Measurements from ENCODE around the gene DISP3.

Gene DISP3

DNA sequence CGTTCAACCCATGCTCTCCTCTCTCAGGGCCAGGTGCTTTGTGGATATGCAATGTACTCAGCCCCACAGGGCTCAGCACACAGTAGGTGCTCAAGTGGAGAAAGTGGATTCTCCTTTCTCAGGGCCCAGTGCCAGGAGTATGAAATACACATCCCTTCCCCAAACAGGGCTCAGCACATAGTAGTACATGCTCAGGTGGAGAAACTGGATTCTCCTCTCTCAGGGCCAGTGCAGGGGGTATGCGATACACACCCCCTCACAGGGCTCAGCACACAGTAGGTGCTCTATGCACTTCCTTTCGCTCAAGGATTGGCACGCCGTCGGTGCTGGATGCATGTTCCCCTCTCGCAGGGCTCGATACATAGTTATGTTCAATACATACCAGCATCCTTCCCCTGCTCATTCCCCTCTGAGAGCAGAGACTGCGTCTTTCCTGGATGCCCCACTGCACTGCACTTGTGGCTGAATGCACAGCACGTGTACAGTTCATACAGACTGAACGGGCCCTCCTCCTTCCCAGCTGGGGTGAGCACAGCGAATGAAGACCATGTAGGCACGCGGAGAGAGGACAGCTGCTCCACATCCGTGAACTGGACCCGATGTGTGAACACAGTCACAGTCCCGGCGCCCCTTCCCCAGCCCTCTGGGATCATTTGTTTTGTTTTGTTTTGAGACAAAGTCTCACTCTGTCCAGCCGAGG lies 16.6 kb upstream of the DISP3 start:
- no peak for DNase-seq

DNA sequence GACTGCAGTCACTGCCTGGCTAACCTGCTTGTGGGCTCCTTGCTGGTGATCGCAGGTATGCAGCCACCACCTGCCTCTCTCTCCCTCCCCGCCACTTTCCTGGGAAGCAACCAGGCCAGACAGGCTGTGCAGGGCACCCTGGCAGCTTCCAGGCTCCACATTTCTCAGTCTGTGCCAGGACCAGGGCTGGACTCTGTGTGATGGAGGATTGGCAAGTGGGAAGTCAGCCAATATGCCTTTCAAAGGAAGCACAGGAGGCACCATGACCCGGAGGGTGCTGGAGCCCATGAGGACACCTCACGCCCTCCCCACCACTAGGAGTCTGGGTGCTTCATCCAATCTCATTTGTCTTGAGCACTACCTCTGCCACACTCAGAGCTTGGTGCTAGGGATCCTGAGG lies 15.8 kb upstream of the DISP3 start:
- DNase-seq, result no peak

DNA sequence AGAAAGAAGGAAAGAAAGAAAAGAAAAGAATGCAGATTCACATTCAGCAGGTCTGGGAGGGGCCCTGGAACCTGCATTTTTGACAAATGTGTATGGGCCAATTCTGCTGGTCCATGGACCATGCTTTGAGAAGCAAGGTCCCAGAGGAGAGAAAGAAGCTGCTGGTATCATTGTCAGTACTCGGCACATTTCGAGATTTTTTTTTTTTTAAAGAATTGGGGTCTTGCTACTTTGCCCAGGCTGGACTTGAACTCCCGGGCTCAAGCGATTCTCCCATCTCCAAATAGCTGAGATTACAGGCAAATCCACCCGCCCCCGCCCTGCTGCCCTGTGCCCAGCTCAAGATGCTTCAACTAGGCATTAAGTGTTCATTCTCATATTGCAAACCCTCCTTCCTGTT lies 13.6 kb upstream of the DISP3 start:
- no peak for DNase-seq

DNA sequence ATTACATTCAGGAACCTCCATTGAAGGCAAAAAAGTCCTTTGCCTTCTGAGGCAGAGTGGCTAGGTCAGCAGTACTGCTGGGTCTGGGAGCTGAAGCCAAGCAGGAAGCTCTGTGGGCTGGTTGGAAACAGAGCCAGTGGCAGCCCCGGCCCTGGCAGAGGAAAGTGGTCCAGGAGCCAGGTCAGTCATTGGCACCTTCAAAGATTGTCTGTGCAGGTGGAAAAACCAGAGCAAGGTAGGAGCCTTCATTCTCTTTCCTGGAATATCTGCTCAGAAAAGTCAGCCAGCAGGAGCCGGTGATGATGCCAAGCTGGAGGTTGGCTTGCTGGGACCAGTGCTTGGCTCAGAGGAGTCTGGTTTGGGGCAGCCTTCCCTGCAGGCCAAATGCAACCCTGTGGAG lies 12.5 kb upstream of the DISP3 start:
- DNase-seq, result no peak

- DNase-seq, result no peak
Measured at GRCh38 chr1:11468878-11469277, 10.1 kb upstream of the DISP3 start.

GRCh38 chr1:11470912-11471311 lies 8.0 kb upstream of the DISP3 start:
- no peak for DNase-seq

DNA sequence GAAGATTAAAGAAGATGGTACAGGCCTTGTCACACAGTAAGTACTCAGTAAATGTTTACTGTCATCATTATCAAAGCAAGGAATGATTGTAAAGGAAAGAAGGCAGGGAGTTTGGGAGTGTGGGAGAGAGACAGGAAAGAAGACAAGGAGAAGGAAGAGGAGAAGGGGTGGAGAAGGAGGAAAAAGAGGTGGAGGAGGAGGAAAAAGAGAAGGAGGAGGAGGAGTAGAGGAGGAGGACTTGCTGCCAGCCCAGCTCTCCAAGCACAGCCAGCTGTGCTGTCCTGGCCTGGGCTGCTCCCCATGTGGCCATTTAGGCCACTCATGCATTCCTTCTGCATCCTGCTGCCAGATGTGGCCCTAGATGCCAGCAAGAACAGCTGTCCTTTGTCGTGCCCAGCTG lies 7.5 kb upstream of the DISP3 start:
- DNase-seq, result no peak

GRCh38 chr1:11472284-11472683 lies 6.7 kb upstream of the DISP3 start:
- no peak for DNase-seq

GRCh38 chr1:11472741-11473140 lies 6.2 kb upstream of the DISP3 start:
- no peak for DNase-seq

DNA sequence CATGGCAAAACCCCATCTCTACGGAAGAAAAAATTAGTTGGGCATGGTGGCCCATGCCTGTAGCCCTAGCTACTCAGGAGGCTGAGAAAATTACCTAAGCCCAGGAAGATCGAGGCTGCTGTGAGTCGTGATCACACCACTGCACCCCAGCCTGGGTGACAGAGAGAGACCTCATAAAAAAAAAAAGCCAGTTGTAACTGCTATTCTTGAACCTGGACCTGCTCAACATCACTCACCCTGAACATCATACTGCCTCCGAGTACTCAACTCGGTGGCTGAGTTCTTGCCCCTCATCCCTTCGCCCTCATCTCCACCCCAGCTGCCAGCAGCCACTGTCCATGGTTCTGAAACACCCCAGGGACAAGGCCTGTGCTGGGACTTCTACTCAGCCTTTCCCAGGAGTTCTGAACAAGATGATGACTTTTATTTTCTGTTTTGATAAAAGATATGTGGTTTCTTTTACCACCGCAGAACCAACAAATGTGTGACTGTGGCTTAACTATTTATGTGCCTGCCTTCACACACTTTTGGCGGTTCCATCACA lies 5.4 kb upstream of the DISP3 start:
- peak; percentile 9 for DNase-seq

- no peak for DNase-seq
Measured at GRCh38 chr1:11474826-11475225, 4.1 kb upstream of the DISP3 start.

GRCh38 chr1:11475748-11476147 lies 3.2 kb upstream of the DISP3 start:
- no peak for DNase-seq

GRCh38 chr1:11479375-11479979 lies 522 bp downstream of the DISP3 start:
- no peak for DNase-seq

- DNase-seq, result no peak
Measured at GRCh38 chr1:11481019-11481418, 2.1 kb downstream of the DISP3 start.

- no peak for DNase-seq
Measured at GRCh38 chr1:11482198-11482597, 3.2 kb downstream of the DISP3 start.

DNA sequence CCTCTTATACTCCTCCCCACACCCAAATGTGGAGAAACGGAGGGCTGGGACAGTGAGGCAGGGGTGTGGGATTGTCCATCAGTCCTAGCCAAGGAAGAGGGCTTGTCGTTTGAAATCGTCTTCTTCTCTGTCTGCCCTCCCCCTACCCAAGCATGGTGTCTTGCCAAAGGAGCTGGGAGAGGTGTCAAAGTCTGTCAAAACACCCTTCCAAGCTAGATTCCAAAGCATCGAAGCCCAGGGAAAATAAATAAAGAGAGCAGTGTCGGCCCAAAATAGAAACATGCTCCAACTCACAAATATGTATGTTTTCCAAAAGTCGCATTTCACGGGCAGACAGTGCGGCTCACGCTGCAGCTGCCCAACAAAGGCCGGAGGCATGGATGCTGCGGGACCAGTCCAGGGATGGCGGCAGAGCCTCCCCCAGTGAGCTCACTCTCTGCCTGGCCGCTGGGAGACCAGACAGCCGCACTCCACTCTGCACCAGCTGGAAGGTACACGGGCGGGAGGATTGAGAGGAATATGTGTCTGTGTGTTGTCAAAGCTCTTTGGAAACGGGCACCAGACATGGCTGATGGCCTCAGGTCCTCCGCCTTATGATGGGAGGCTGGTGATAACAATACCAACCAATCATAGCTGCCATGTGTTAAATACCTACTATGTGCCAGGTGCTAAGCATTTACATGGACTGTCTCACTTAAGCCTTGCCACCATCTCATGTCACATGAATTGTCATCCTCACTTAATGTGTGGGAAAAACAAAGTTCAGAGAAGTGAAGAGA lies 3.9 kb downstream of the DISP3 start:
- no peak for DNase-seq

GRCh38 chr1:11483581-11484320 lies 4.8 kb downstream of the DISP3 start:
- DNase-seq, result no peak

DNA sequence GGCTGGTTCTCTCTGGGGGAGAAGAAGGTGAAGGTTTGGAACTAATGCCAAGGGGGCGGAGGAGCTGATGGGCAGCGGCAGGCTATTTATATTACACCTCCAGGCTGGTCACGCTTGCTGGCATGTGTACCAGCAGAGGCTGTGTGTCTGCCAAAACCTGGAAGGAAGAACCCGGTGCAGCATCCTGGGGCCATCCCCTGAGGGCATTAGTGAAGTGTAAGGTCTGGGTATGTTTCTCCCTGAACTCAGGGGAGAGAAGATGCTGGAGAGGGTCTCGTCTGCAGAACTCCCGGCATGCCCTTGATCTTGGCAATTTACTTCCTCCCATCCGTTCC lies 5.3 kb downstream of the DISP3 start:
- no peak for DNase-seq

GRCh38 chr1:11485191-11485590 lies 6.2 kb downstream of the DISP3 start:
- no peak for DNase-seq

DNA sequence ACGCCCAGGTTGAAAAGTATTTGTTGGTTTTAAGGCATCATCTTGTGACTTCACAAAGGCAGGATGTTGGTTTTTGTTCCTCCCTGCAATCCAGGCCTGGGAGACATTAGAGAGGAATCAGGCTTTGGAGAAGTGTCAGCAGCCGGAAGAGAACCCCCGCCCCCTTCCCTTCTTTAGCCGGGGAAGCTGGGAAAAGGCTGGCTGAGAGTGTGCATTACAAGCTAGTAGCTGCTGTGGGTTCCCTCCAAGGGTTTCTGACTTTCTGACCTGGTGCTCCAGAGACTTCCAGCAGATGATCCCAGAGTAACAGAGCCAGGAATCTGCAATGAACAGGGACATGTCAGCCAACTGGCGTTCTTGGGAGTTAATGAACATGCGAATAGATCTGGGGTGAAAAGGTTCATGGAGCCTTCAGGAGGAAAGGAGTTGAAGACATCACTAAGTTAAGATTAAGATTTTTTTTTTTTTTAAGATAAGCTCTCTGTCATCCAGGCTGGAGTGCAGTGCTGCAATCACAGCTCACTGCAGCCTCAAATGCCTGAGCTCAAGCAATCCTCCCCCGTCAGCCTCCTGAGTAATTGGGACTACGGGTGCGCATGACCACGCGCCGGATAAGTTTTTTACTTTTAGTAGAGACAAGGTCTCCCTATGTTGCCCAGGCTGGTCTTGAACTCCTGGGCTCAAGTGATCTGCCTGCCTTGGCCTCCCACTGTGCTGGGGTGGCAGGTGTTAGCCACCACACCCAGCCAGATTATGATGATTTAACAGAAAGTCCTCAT lies 7.5 kb downstream of the DISP3 start:
- DNase-seq, result no peak

- no peak for DNase-seq
Measured at GRCh38 chr1:11487196-11487751, 8.3 kb downstream of the DISP3 start.

GRCh38 chr1:11488201-11488770 lies 9.3 kb downstream of the DISP3 start:
- no peak for DNase-seq
